Esophagus squamous epithelium (tissue), 4 donors: ENCODE measurements around the gene TMEM72.

Source experiments
- POLR2A ChIP-seq, 4 donors: fragments of 450-650 bp; IDR thresholded peaks; one replicate each; pipeline ENCODE4 v1.6.1; 2017; ENCODE audit warnings: antibody characterized with exemption in 4 of 4, mild to moderate bottlenecking in 4 of 4, moderate library complexity in 3 of 4
- TF ChIP-seq, protein P1 (sequence below), 6 experiments: fragments of 450-650 bp in 4 of 6; fragments of 200-600 bp in 2 of 6; sonication (generic) in 2 of 6; IDR thresholded peaks; one replicate each; pipeline ENCODE4 v1.5.1; 2016 to 2019; ENCODE audit warnings: antibody characterized with exemption in 6 of 6, mild to moderate bottlenecking in 4 of 6, moderate library complexity in 4 of 6

GRCh38 chr10:44909910-44910309 is 1.2 kb upstream of the TMEM72 start:
- TF ChIP-seq, protein P1, sequence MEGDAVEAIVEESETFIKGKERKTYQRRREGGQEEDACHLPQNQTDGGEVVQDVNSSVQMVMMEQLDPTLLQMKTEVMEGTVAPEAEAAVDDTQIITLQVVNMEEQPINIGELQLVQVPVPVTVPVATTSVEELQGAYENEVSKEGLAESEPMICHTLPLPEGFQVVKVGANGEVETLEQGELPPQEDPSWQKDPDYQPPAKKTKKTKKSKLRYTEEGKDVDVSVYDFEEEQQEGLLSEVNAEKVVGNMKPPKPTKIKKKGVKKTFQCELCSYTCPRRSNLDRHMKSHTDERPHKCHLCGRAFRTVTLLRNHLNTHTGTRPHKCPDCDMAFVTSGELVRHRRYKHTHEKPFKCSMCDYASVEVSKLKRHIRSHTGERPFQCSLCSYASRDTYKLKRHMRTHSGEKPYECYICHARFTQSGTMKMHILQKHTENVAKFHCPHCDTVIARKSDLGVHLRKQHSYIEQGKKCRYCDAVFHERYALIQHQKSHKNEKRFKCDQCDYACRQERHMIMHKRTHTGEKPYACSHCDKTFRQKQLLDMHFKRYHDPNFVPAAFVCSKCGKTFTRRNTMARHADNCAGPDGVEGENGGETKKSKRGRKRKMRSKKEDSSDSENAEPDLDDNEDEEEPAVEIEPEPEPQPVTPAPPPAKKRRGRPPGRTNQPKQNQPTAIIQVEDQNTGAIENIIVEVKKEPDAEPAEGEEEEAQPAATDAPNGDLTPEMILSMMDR (IDR thresholded peaks at IDR 0.05), result no peak
- TF ChIP-seq POLR2A (IDR thresholded peaks at IDR 0.05), result no peak
